ENCODE results near the gene GATA5.

GRCh38 chr20:62504323-62504722, 28.5 kb upstream of the GATA5 start:
- no peak for TF ChIP-seq POLR2AphosphoS5 (IDR thresholded peaks at IDR 0.05)
- TF ChIP-seq CTCF (IDR thresholded peaks at IDR 0.05) = no peak
- TF ChIP-seq POLR2A (IDR thresholded peaks at IDR 0.05; ENCODE audit: low read depth) = no peak

All from esophagus muscularis mucosa (tissue), 3 donors.